ENCODE measurements around the gene ZFX. TPM values are rescaled to one million over a fixed set of nuclear protein-coding genes. Genes with fewer than 3 reads are reported as not detected.
"Not testable (repeated sequence)": the region's sequence is repeated elsewhere in the genome, so short reads cannot be mapped to it uniquely, and the experiment has no call there.

The ZFX gene
- total RNA-seq, 1 experiment from 2014 or later, result 45.7 TPM

GRCh38 chrX:24151513-24151912 is 2.0 kb downstream of the ZFX start:
- DNase-seq (ENCODE audit: low spot score), result no peak

- no peak for DNase-seq (ENCODE audit: low spot score)
These were observed 3.8 kb downstream of the ZFX start for GRCh38 chrX:24153178-24153795.

- no peak for DNase-seq (ENCODE audit: low spot score)
These were observed 4.3 kb downstream of the ZFX start for GRCh38 chrX:24153796-24154189.

GRCh38 chrX:24154490-24155034 is 5.0 kb downstream of the ZFX start:
- DNase-seq (ENCODE audit: low spot score), result no peak

GRCh38 chrX:24155747-24156146 is 6.2 kb downstream of the ZFX start:
- not testable (repeated sequence) for DNase-seq (ENCODE audit: low spot score)

- DNase-seq (ENCODE audit: low spot score), result no peak
These were observed 6.6 kb downstream of the ZFX start for GRCh38 chrX:24156177-24156576.

GRCh38 chrX:24158881-24159280 is 9.4 kb downstream of the ZFX start:
- DNase-seq (ENCODE audit: low spot score), result no peak

GRCh38 chrX:24166078-24166477 is 16.5 kb downstream of the ZFX start:
- no peak for DNase-seq (ENCODE audit: low spot score)

GRCh38 chrX:24167719-24168472 is 18.4 kb downstream of the ZFX start:
- DNase-seq (ENCODE audit: low spot score), result no peak

GRCh38 chrX:24168807-24169206 is 19.3 kb downstream of the ZFX start:
- DNase-seq (ENCODE audit: low spot score), result no peak

- DNase-seq (ENCODE audit: low spot score), result no peak
These were observed 19.7 kb downstream of the ZFX start for GRCh38 chrX:24169211-24169610.

GRCh38 chrX:24173115-24173847 is 23.8 kb downstream of the ZFX start:
- DNase-seq (ENCODE audit: low spot score), result no peak

- DNase-seq (ENCODE audit: low spot score), result no peak
These were observed 25.7 kb downstream of the ZFX start for GRCh38 chrX:24175276-24175675.

GRCh38 chrX:24178441-24178840 is 28.9 kb downstream of the ZFX start:
- no peak for DNase-seq (ENCODE audit: low spot score)

- no peak for DNase-seq (ENCODE audit: low spot score)
These were observed 34.5 kb downstream of the ZFX start for GRCh38 chrX:24184018-24184417.

GRCh38 chrX:24186483-24186882 is 37.0 kb downstream of the ZFX start:
- DNase-seq (ENCODE audit: low spot score), result no peak

GRCh38 chrX:24186986-24187385 is 37.5 kb downstream of the ZFX start:
- DNase-seq (ENCODE audit: low spot score), result no peak

GRCh38 chrX:24189490-24189889 is 40.0 kb downstream of the ZFX start:
- DNase-seq (ENCODE audit: low spot score), result no peak

- no peak for DNase-seq (ENCODE audit: low spot score)
These were observed 41.1 kb downstream of the ZFX start for GRCh38 chrX:24190500-24191156.

- no peak for DNase-seq (ENCODE audit: low spot score)
These were observed 47.0 kb downstream of the ZFX start for GRCh38 chrX:24196509-24196908.

- DNase-seq (ENCODE audit: low spot score), result no peak
These were observed 48.6 kb downstream of the ZFX start for GRCh38 chrX:24198101-24198500.

GRCh38 chrX:24200133-24200532 is 50.6 kb downstream of the ZFX start:
- no peak for DNase-seq (ENCODE audit: low spot score)
